Measurements from ENCODE around the gene ZNF688. TPM values are rescaled to one million over a fixed set of nuclear protein-coding genes. Genes with fewer than 3 reads are reported as not detected.

The ZNF688 gene
- total RNA-seq, 1 experiment from 2014 or later, result 5.5 TPM

- TF ChIP-seq EZH2phosphoT487 (IDR thresholded peaks at IDR 0.05; ENCODE audit: borderline replicate concordance, low read length), result no peak
- TF ChIP-seq CTCF (conservative IDR thresholded peaks at IDR 0.05; ENCODE audit: low read depth, low read length), result no peak
- Histone ChIP-seq H3F3A (ENCODE audit: low read length, unreplicated experiment) (no peaks in the 10 kb centered on the region), H3K9ac (ENCODE audit: low read length) (no peak overlapping the region), H2AFZ (ENCODE audit: low read length) (no peak overlapping the region), H3K9me2 (replicated peaks; ENCODE audit: low read length) (no peaks in the 10 kb centered on the region), H3K9me3 (ENCODE audit: low read length) (no peaks in the 10 kb centered on the region), H4K20me1 (ENCODE audit: low read length) (no peaks in the 10 kb centered on the region), H3K4me3 (ENCODE audit: low read length) (no peak overlapping the region), H3K27ac (ENCODE audit: low read length) (no peak overlapping the region), H3K79me2 (ENCODE audit: low read length) (peaks cover 29% of the 10 kb centered on the region), H3K4me1 (ENCODE audit: insufficient read depth, low read length) (peaks cover 3% of the 10 kb centered on the region; the same call in 1 of the 2 replicates), H3K27me3 (ENCODE audit: low read length) (no peaks in the 10 kb centered on the region), H3K36me3 (ENCODE audit: low read depth, low read length) (no peaks in the 10 kb centered on the region), H3K4me2 (ENCODE audit: low read length) (no peak overlapping the region)
- ATAC-seq, result no peak
- POLR2A ChIA-PET (ENCODE audit: unreplicated experiment), result no interaction called here
- no peak for DNase-seq
- BruUV-seq (replicated peaks), result no TSS peak
- intact Hi-C loops (cut with micrococcal nuclease), result no loop called here
- CTCF ChIA-PET, result no interaction called here
Measured at GRCh38 chr16:30559690-30560089, 11.8 kb downstream of the ZNF688 start.

GRCh38 chr16:30558789-30559377 is 12.6 kb downstream of the ZNF688 start:
- peak overlapping the region; percentile 74 for H3K9ac ChIP-seq (ENCODE audit: low read length)
- H3K4me1 ChIP-seq (ENCODE audit: insufficient read depth, low read length), result peaks cover 3% of the 10 kb centered on the region; the same call in 1 of the 2 replicates
- H3K79me2 ChIP-seq (ENCODE audit: low read length), result peaks cover 29% of the 10 kb centered on the region
- intact Hi-C loops (cut with micrococcal nuclease), result loop anchor here (1.0 kb wide), 2 partner anchors 24 to 26 kb away; partner anchors contain the start of gene ZNF785
- peak overlapping the region; percentile 73 for H3K4me2 ChIP-seq (ENCODE audit: low read length)
- H3K4me3 ChIP-seq (ENCODE audit: low read length), result peak overlapping the region; percentile 92; the same call in 1 of the 2 replicates
- ATAC-seq, result no peak
- H4K20me1 ChIP-seq (ENCODE audit: low read length), result no peaks in the 10 kb centered on the region
- TF ChIP-seq EZH2 (IDR thresholded peaks at IDR 0.05; ENCODE audit: low read length, unreplicated experiment) (no peak), EZH2phosphoT487 (IDR thresholded peaks at IDR 0.05; ENCODE audit: borderline replicate concordance, low read length) (no peak), CTCF (conservative IDR thresholded peaks at IDR 0.05; ENCODE audit: low read depth, low read length) (no peak)
- no peaks in the 10 kb centered on the region for H3K9me2 ChIP-seq (replicated peaks; ENCODE audit: low read length)
- CTCF ChIA-PET, result interaction anchor here (0.7 to 1.4 kb wide), 4 partner anchors 18 to 129 kb away, joined by 3 to 6 read pairs (median 4); partner anchors contain the start of gene DCTPP1
- peak overlapping the region; percentile 49 for H3K27ac ChIP-seq (ENCODE audit: low read length)
- H3K27me3 ChIP-seq (ENCODE audit: low read length), result no peaks in the 10 kb centered on the region
- DNase-seq, result no peak
- no peaks in the 10 kb centered on the region for H3K36me3 ChIP-seq (ENCODE audit: low read depth, low read length)
- POLR2A ChIA-PET (ENCODE audit: unreplicated experiment), result interaction anchor here (0.5 to 1.4 kb wide), 6 partner anchors 9 to 1695 kb away, joined by 3 to 8 read pairs (median 6); partner anchors contain the start of genes CORO1A, SH2B1 and ZNF689
- no peaks in the 10 kb centered on the region for H3F3A ChIP-seq (ENCODE audit: low read length, unreplicated experiment)
- no peaks in the 10 kb centered on the region for H3K9me3 ChIP-seq (ENCODE audit: low read length)
- TSS peak; percentile 93 for BruUV-seq (replicated peaks)
- H2AFZ ChIP-seq (ENCODE audit: low read length), result peak overlapping the region; percentile 90
